HCT116 (cell line): ENCODE data around the gene GNB1. TPM values are rescaled to one million over a fixed set of nuclear protein-coding genes. Genes with fewer than 3 reads are reported as not detected.

Experiments
- ATAC-seq: fragments of 200-7000 bp; cut with Tn5 transposase; 2 replicates; pipeline ENCODE4 v1.9.1; 2020; ENCODE audit warnings: mild to moderate bottlenecking, moderate library complexity
- BruUV-seq: library from RNA; stranded (reverse); fragments of 400-500 nt; replicated peaks from 2 replicates; lab custom pipeline; 2021; lab: Mats Ljungman, UMichigan
- CTCF ChIA-PET: fragments of 300-600 bp; sonication (Branson Sonifier 250); formaldehyde crosslinking; loops from one replicate; lab custom pipeline; 2021; ENCODE audit warnings: antibody characterized with exemption; lab: Charles Lee
- POLR2A ChIA-PET: fragments of 300-600, 350-600 bp; sonication (Branson Sonifier 250); formaldehyde crosslinking; loops from one replicate; lab custom pipeline; 2021; ENCODE audit warnings: antibody characterized with exemption; lab: Charles Lee
- RAD21 ChIA-PET, 2 experiments: fragments of 300-600 bp; sonication (Branson Sonifier 250); formaldehyde crosslinking; loops; one replicate each; lab custom pipeline; 2023; ENCODE audit warnings: low total read pairs in 2 of 2; ENCODE audit not compliant: uncharacterized antibody in 2 of 2, unreplicated experiment in 2 of 2, low non-redundant PET in 1 of 2; lab: Charles Lee
- DNase-seq: peaks from one replicate; pipeline ENCODE4 v3.0.0-alpha.2; 2010; ENCODE audit warnings: low read depth, low spot score
- H2AFZ ChIP-seq: fragments of 200-600 bp; shearing (Covaris generic), sonication (generic); 2 replicates; pipeline ENCODE4 v1.6.1; 2017; ENCODE audit warnings: low read depth, mixed run types, mixed read lengths, antibody characterized with exemption, low read length; ENCODE audit not compliant: poor library complexity, severe bottlenecking
- H3K27ac ChIP-seq: 2 replicates; pipeline ENCODE4 v1.5.1; 2012; ENCODE audit warnings: low read depth, low read length
- H3K27me3 ChIP-seq: fragments of 200-600 bp; sonication (generic); 2 replicates; pipeline ENCODE4 v1.6.1; 2016; ENCODE audit warnings: mixed run types, low read length, mixed read lengths; ENCODE audit not compliant: insufficient read depth
- H3K36me3 ChIP-seq, 2 experiments: fragments of 200-500 bp in 1 of 2; fragments of 200-600 bp in 1 of 2; sonication (Bioruptor generic) in 1 of 2; sonication (generic) in 1 of 2; 2 replicates each; pipeline versions ENCODE4 v1.5.1 to v1.6.1; 2014 to 2016; ENCODE audit warnings: low read length in 2 of 2, inconsistent platforms in 1 of 2, mixed read lengths in 1 of 2, mixed run types in 1 of 2; ENCODE audit not compliant: insufficient read depth in 2 of 2, control insufficient read depth in 1 of 2
- H3K4me1 ChIP-seq, 2 experiments: fragments of 200-600 bp in 1 of 2; sonication (generic) in 1 of 2; 2 replicates each; pipeline versions ENCODE4 v1.5.1 to v1.6.1; 2012 to 2017; ENCODE audit warnings: low read length in 2 of 2, inconsistent platforms in 1 of 2, mild to moderate bottlenecking in 1 of 2, mixed read lengths in 1 of 2, mixed run types in 1 of 2, moderate library complexity in 1 of 2; ENCODE audit not compliant: insufficient read depth in 2 of 2, control insufficient read depth in 1 of 2
- H3K4me2 ChIP-seq: fragments of 200-600 bp; sonication (generic); 2 replicates; pipeline ENCODE4 v1.6.1; 2017; ENCODE audit warnings: mixed run types, low read length, mixed read lengths
- H3K4me3 ChIP-seq, 2 experiments: fragments of 200-600 bp in 1 of 2; sonication (generic) in 1 of 2; replicated peaks in 1 of 2; 2 replicates each; pipeline ENCODE4 v1.5.1; 2011 to 2016; ENCODE audit warnings: low read length in 2 of 2, control low read depth in 1 of 2, low read depth in 1 of 2, mild to moderate bottlenecking in 1 of 2, mixed read lengths in 1 of 2, mixed run types in 1 of 2
- H3K79me2 ChIP-seq: fragments of 200-600 bp; sonication (generic); 2 replicates; pipeline ENCODE4 v1.6.1; 2017; ENCODE audit warnings: mild to moderate bottlenecking, mixed run types, low read length, moderate library complexity, mixed read lengths; ENCODE audit not compliant: insufficient read depth
- H3K9ac ChIP-seq: fragments of 200-600 bp; sonication (generic); 2 replicates; pipeline ENCODE4 v1.6.1; 2016; ENCODE audit warnings: low read length, mixed read lengths
- H3K9me2 ChIP-seq: fragments of 200-600 bp; sonication (generic), shearing (Covaris generic); 2 replicates; pipeline ENCODE4 v1.6.1; 2017; ENCODE audit warnings: mixed run types, mild to moderate bottlenecking, moderate library complexity; ENCODE audit not compliant: insufficient read depth
- H3K9me3 ChIP-seq, 2 experiments: fragments of 200-500 bp in 1 of 2; fragments of 200-600 bp in 1 of 2; sonication (Bioruptor generic) in 1 of 2; sonication (generic) in 1 of 2; 2 replicates each; pipeline ENCODE4 v1.6.1; 2014 to 2017; ENCODE audit warnings: low read length in 2 of 2, mixed read lengths in 2 of 2, inconsistent platforms in 1 of 2, low read depth in 1 of 2, mild to moderate bottlenecking in 1 of 2, mixed run types in 1 of 2, moderate library complexity in 1 of 2; ENCODE audit not compliant: control insufficient read depth in 1 of 2, insufficient read depth in 1 of 2
- H4K20me1 ChIP-seq: fragments of 200-600 bp; sonication (generic), shearing (Covaris generic); 2 replicates; pipeline ENCODE4 v1.6.1; 2017; ENCODE audit warnings: mixed run types, mild to moderate bottlenecking, moderate library complexity; ENCODE audit not compliant: insufficient read depth
- FOSL1 ChIP-seq: IDR thresholded peaks from 2 replicates; pipeline ENCODE4 v1.6.1; 2012; ENCODE audit warnings: low read depth
- JUND ChIP-seq: IDR thresholded peaks from 2 replicates; pipeline ENCODE4 v1.6.1; 2012
- MAX ChIP-seq: IDR thresholded peaks from 2 replicates; pipeline ENCODE4 v1.6.1; 2012
- POLR2A ChIP-seq: IDR thresholded peaks from 2 replicates; pipeline ENCODE4 v1.7.0; 2011; ENCODE audit warnings: borderline replicate concordance; ENCODE audit not compliant: insufficient read depth, insufficient read length; ENCODE audit errors: extremely low read depth
- POLR2AphosphoS5 ChIP-seq: IDR thresholded peaks from 2 replicates; pipeline ENCODE4 v1.6.1; 2011; ENCODE audit warnings: mild to moderate bottlenecking, low read depth, low read length, moderate library complexity
- SIN3A ChIP-seq: IDR thresholded peaks from 2 replicates; pipeline ENCODE4 v1.6.1; 2012; ENCODE audit warnings: low read depth
- SP1 ChIP-seq: IDR thresholded peaks from 2 replicates; pipeline ENCODE4 v1.6.1; 2012; ENCODE audit warnings: low read depth
- YY1 ChIP-seq: IDR thresholded peaks from 2 replicates; pipeline ENCODE4 v1.6.1; 2011; ENCODE audit warnings: low read length, low read depth, moderate library complexity, mild to moderate bottlenecking; ENCODE audit not compliant: insufficient replicate concordance; ENCODE audit errors: extremely low read depth
- intact Hi-C: fragments of 100-400 bp; cut with micrococcal nuclease; formaldehyde crosslinking; loops from 2 replicates; pipeline ENCODE4 v1.10.0; 2022
- total RNA-seq: library from RNA; stranded (reverse); gene quantifications from one replicate; pipeline ENCODE4 v1.2.1, GENCODE V29; 2021; ENCODE audit not compliant: unreplicated experiment

The GNB1 gene
- total RNA-seq, 1 experiment from 2014 or later: 371 TPM

- intact Hi-C loops: no loop called here
- CTCF ChIA-PET: no interaction called here
Measured at GRCh38 chr1:1759456-1760344, 131.2 kb downstream of the GNB1 start.

DNA sequence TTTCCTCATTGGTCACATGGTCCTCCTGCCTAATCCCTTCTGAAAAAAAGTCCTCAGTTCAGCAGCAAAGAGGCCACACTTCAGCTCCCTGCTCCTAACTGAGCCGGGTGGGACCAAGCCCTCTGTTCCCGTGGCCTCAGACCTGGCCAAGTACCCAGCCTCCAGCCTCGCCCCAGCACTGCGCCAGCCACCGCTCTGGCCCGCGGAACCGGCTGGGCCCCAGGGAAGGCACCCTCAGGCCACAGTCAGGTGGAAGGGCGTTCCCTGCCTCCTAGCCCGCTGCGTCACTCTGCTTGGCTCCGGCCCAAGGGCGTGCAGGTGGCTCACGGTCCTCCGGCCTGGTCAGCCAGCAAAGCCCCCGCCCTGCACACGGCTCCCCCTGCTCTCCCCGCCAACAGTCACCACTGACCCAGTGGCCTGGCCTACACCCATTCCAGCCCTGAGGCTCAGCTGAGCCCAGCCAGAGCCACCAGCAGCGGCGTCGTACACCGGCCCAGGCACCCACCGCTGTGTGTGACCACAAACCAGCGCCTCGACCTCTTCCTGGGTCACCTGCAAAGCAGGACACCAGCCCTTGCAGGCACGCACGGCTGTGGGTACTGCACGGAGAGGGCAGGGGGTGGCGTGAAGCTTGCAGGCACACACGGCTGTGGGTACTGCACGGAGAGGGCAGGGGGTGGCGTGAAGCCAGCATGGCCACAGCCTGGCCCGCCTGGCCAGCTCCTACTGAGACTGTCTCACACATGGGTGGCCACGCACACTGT is 132.0 kb downstream of the GNB1 start:
- DNase-seq: peak; percentile 64
- POLR2A ChIA-PET: no interaction called here
- Histone ChIP-seq H3K36me3 (peaks cover 11 to 54% of the 10 kb centered on the region in 2 experiments; a peak in 3 of 4 replicates), H3K9me2 (no peaks in the 10 kb centered on the region), H3K27me3 (no peaks in the 10 kb centered on the region), H3K9me3 (no peaks in the 10 kb centered on the region), H3K79me2 (peaks cover 66% of the 10 kb centered on the region), H4K20me1 (no peaks in the 10 kb centered on the region), H3K27ac (peak overlapping the region; percentile 91), H3K4me1 (peaks cover 18 to 28% of the 10 kb centered on the region in 2 experiments), H3K4me2 (peak overlapping the region; percentile 80), H3K9ac (peak overlapping the region; percentile 70), H3K4me3 (peak overlapping the region; percentile 24 to 43), H2AFZ (no peak overlapping the region)
- ATAC-seq: peak; percentile 88
- BruUV-seq: no TSS peak
- CTCF ChIA-PET: no interaction called here
- TF ChIP-seq MAX: peak; percentile 85
- TF ChIP-seq YY1: no peak
- TF ChIP-seq JUND: no peak; the same call in 1 of the 2 replicates
- peak; percentile 72 for TF ChIP-seq POLR2AphosphoS5
- TF ChIP-seq SIN3A: 0 out of 2 replicates have a peak, but pooled peaks have one; percentile 51
- peak; percentile 90 for TF ChIP-seq SP1
- RAD21 ChIA-PET: no interaction called here
- intact Hi-C loops: no loop called here

More at GRCh38 chr1:1759456-1760344, 131.2 kb downstream of the GNB1 start:
- H3K9me2 ChIP-seq: no peaks in the 10 kb centered on the region
- peaks cover 11 to 49% of the 10 kb centered on the region in 2 experiments; a peak in 3 of 4 replicates for H3K36me3 ChIP-seq
- TF ChIP-seq POLR2A (no peak), FOSL1 (no peak), YY1 (no peak)
- ATAC-seq (0 out of 2 replicates have a peak, but pooled peaks have one; percentile 10), DNase-seq (no peak)
- no peak overlapping the region for H2AFZ ChIP-seq
- POLR2A ChIA-PET: no interaction called here
- no peaks in the 10 kb centered on the region for H3K9me3 ChIP-seq
- BruUV-seq: no TSS peak
- no peaks in the 10 kb centered on the region for H4K20me1 ChIP-seq
- peaks cover 74% of the 10 kb centered on the region for H3K79me2 ChIP-seq
- H3K4me1 ChIP-seq: peaks cover 18 to 28% of the 10 kb centered on the region in 2 experiments
- H3K4me2 ChIP-seq: peak overlapping the region; percentile 80
- RAD21 ChIA-PET: no interaction called here
- peak overlapping the region; percentile 91 for H3K27ac ChIP-seq
- no peaks in the 10 kb centered on the region for H3K27me3 ChIP-seq
- peak overlapping the region in 1 of 2 experiments; percentile 43; a peak in 1 of 4 replicates for H3K4me3 ChIP-seq
- peak overlapping the region; percentile 70 for H3K9ac ChIP-seq
